LNCAP (cell line): ENCODE results near the gene SFTA2.

Source experiments
- CTCF ChIP-seq: fragments of 450-650 bp; IDR thresholded peaks from 2 replicates; pipeline ENCODE4 v1.5.1; 2017; ENCODE audit warnings: mild to moderate bottlenecking

The SFTA2 gene

DNA sequence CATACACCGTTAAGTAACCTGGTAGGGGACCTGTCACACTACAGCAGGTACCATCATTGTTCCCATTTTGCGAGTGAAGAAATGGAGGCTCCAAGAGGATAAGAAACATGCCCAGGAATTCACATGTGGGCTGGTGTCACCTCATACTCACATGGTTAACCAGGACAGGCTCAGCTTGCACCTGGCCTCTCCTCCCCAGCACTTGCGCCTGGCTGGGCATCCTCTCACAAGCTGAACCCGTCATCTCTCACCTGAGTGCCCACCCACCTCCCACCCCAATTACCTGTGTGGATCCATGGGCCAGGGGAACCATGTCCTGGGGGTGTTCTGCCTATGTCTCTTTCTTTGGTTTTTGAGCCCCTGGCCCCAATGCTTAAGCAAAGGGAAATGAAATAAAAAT lies 1.5 kb downstream of the SFTA2 start:
- no peak for TF ChIP-seq CTCF

GRCh38 chr6:30928677-30929076 lies 3.3 kb downstream of the SFTA2 start:
- TF ChIP-seq CTCF = no peak

GRCh38 chr6:30926644-30927043 lies 5.3 kb downstream of the SFTA2 start:
- no peak for TF ChIP-seq CTCF

- TF ChIP-seq CTCF = no peak
These were observed 9.5 kb downstream of the SFTA2 start for GRCh38 chr6:30922447-30922852.

DNA sequence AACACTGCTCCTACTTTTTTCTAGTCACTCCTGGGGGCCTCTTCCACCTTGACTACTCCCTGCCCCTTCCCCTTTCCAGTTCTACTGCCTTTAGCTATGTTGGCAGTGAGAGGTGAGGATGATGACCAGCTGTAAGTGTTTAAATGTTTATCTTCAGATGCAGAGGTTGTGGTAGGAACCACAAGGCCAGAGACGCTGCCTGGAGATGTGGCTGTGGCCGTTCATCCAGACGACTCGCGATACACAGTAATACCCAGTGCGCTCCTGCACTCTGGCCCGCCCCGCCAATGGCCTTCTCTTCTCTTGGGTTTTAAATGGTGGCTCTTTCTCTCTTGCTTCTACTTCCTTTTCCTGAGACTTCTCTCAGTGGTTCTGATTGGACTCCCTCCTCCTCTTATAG lies 13.3 kb downstream of the SFTA2 start:
- TF ChIP-seq CTCF = no peak

- TF ChIP-seq CTCF = no peak
These were observed 14.5 kb downstream of the SFTA2 start for GRCh38 chr6:30917487-30917886.

GRCh38 chr6:30917041-30917440 lies 14.9 kb downstream of the SFTA2 start:
- TF ChIP-seq CTCF = no peak

GRCh38 chr6:30915591-30915946 lies 16.4 kb downstream of the SFTA2 start:
- peak; percentile 62 for TF ChIP-seq CTCF
